Measurements from ENCODE around the gene CYFIP1.

- TF ChIP-seq CTCF (IDR thresholded peaks at IDR 0.05) (no peak), POLR2A (IDR thresholded peaks at IDR 0.05) (no peak)
Measured at GRCh38 chr15:22895465-22896190, 84.5 kb downstream of the CYFIP1 start.

Measured in tibial nerve (tissue), 3 donors.